Activated CD4-positive, alpha-beta T cell treated with anti-CD3 and anti-CD28 coated beads, Interleukin-2, amount 10 ng/mL, durations not matched to agents 24 days and 14 days (primary cell): Measurements from ENCODE around the gene F8. TPM values are rescaled to one million over a fixed set of nuclear protein-coding genes. Genes with fewer than 3 reads are reported as not detected.
"Not testable (repeated sequence)": the region's sequence is repeated elsewhere in the genome, so short reads cannot be mapped to it uniquely, and the experiment has no call there.

Experiments used
- DNase-seq: peaks from one replicate; pipeline ENCODE4 v3.0.0; 2022
- H3K27ac Mint-ChIP-seq: one replicate; pipeline ENCODE4 v1.8.0; 2022; ENCODE audit warnings: mild to moderate bottlenecking, mixed read lengths
- H3K27me3 Mint-ChIP-seq: one replicate; pipeline ENCODE4 v1.8.0; 2022; ENCODE audit warnings: mixed read lengths
- H3K36me3 Mint-ChIP-seq: one replicate; pipeline ENCODE4 v1.8.0; 2022; ENCODE audit warnings: low read depth, mild to moderate bottlenecking, mixed read lengths
- H3K4me1 Mint-ChIP-seq: one replicate; pipeline ENCODE4 v1.8.0; 2021; ENCODE audit warnings: mixed read lengths
- H3K4me3 Mint-ChIP-seq: one replicate; pipeline ENCODE4 v1.8.0; 2022; ENCODE audit warnings: mild to moderate bottlenecking, moderate library complexity, mixed read lengths
- H3K9me3 Mint-ChIP-seq: one replicate; pipeline ENCODE4 v1.8.0; 2021; ENCODE audit warnings: mixed read lengths
- intact Hi-C: fragments of 100-400 bp; cut with micrococcal nuclease; formaldehyde crosslinking; loops from one replicate; pipeline ENCODE4 v1.15.1; 2023
- total RNA-seq: library from RNA; stranded (reverse); gene quantifications from 2 replicates; pipeline ENCODE4 v1.2.3, GENCODE V29; 2022

Gene F8
- total RNA-seq, 1 donor from 2014 or later: 3.7 TPM

DNA sequence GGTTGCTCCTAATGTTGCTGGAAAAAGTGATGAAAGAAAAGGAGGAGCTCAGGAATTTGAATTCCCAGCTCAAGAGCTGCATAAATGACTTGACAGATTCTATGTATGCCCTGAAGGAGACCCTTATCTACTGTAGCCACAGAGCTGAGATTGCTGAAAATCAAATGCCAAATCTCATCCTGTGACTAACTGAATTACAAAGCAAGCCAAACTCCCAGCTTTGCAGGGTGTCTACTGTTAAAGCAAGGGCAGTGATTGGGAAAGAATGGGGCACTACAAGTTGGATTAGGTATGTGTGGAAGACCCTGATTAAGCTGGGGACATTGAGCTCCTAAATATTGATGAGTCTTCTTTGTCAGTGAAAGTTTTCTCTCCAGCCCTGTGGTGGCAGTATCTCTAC, 167.3 kb downstream of the F8 start:
- Mint-ChIP-seq H3K27ac (no peak overlapping the region), H3K4me1 (no peaks in the 10 kb centered on the region), H3K9me3 (no peaks in the 10 kb centered on the region), H3K27me3 (no peaks in the 10 kb centered on the region), H3K4me3 (no peak overlapping the region), H3K36me3 (peaks cover 15% of the 10 kb centered on the region)
- intact Hi-C loops: no loop called here
- no peak for DNase-seq

DNA sequence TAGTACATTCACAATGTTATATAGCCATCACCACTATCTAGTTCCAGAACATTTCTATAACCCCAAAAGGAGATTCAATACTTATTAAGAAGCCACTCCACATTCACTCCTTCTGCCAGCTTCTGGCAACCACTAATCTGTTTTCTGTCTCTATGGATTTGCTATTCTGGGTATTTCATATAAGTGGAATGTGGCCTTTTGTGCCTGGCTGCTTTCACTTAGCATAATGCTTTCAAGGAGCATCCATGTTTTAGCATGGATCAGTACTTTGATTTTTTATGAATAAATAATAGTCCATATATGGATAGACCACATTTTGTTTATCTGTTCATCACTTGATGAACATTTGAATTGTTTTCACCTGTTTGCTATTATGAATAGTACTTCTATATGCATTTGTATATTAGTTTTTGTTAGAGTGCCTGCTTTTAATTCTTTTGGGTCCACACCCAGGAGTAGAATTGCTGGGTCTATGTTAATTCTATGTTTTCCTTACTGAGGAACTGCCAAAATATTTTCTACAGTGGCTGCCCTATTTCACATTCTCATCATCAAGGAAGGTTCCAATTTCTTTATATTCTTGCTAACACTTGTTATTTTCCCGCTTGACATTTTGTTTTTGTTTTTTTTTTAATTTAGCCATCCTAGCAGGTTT, 171.4 kb downstream of the F8 start:
- Mint-ChIP-seq H3K27ac (no peak overlapping the region), H3K9me3 (no peaks in the 10 kb centered on the region), H3K4me3 (no peak overlapping the region), H3K27me3 (peaks cover 2% of the 10 kb centered on the region), H3K4me1 (no peaks in the 10 kb centered on the region), H3K36me3 (peaks cover 4% of the 10 kb centered on the region)
- intact Hi-C loops: no loop called here
- DNase-seq: no peak

DNA sequence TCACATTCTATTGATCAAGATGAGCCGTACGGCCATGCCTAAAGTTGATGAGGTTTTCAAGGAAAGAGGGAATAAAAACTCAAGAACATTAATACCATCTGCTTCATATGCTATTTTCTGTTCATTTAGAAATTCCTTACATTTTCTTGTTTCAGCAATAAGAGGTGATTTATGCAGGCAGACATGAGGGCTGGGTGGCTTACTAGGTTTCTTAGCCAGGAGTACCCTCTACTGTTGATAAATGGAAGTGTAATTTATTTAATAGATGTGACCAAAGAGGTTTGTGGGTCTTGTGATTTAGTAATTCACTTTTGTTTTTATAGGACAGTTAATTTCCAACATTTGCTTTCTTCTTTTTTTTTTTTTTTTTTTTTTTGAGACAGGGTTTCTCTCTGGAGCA, 181.7 kb downstream of the F8 start:
- no peak overlapping the region for H3K4me3 Mint-ChIP-seq

DNA sequence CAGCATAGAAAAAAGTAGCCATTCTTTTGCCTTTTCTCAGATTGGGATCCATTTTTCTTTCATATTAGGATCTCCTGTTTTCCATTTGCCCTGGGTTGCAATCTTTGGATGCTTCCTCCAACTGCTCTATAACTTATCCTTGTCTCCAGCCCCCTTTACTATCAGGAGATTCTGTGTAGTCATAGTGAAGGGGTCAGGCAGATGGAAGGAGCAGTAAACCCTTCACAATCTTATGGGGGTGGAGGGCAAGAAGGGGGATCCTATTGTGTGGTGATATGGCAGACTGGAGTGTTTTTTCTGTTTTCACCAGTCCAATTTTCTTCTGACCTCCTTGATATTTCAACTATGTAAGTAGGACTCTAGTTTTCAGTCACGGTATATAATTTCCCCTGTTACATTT, 186.4 kb downstream of the F8 start:
- Mint-ChIP-seq H3K9me3 (no peaks in the 10 kb centered on the region), H3K36me3 (no peaks in the 10 kb centered on the region), H3K27ac (no peak overlapping the region), H3K4me3 (no peak overlapping the region), H3K27me3 (no peaks in the 10 kb centered on the region), H3K4me1 (peaks cover 3% of the 10 kb centered on the region)
- intact Hi-C loops: no loop called here
- DNase-seq: no peak

More for the DNA sequence above, 181.7 kb downstream of the F8 start:
- Mint-ChIP-seq H3K27me3 (peaks cover 4% of the 10 kb centered on the region), H3K36me3 (no peaks in the 10 kb centered on the region), H3K4me1 (peaks cover 3% of the 10 kb centered on the region), H3K9me3 (no peaks in the 10 kb centered on the region), H3K27ac (no peak overlapping the region)
- intact Hi-C loops: loop anchor here (2.0 to 5.0 kb wide), 2 partner anchors 79 to 92 kb away; partner anchors contain the start of gene DKC1
- DNase-seq: peak; percentile 56

DNA sequence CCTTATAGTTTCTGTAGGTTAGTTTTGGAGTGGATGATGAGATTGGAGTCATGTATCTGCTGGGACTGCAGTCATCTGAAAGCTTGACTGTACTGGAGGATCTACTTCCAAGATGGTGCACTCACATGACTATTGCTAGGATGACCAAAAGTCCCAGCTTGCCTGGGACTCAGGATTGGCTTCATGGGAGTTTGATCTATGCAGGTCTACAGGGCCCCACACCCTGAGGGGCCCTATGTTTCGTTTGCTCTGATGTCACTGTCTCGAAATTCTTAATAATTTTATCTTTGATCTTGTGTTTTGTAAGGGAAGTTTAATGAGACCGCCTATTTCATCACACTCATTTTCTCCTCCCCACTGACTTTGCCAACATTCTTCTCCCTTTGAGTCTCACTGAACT, 188.0 kb downstream of the F8 start, which contains the start of gene SMIM9:
SMIM9 (minus strand) TSS at position 101 of the 400 bp plus-strand sequence. CDS start 3,806 bp downstream, outside the sequence.
- no peak within 1 kb of the TSS for H3K27ac Mint-ChIP-seq
- H3K9me3 Mint-ChIP-seq: no peaks in the 10 kb centered on the region
- H3K4me1 Mint-ChIP-seq: peaks cover 7% of the 10 kb centered on the region
- H3K4me3 Mint-ChIP-seq: no peak within 1 kb of the TSS
- DNase-seq: no peak
- H3K36me3 Mint-ChIP-seq: no peaks in the 10 kb centered on the region
- intact Hi-C loops: no loop called here
- H3K27me3 Mint-ChIP-seq: no peaks in the 10 kb centered on the region

DNA sequence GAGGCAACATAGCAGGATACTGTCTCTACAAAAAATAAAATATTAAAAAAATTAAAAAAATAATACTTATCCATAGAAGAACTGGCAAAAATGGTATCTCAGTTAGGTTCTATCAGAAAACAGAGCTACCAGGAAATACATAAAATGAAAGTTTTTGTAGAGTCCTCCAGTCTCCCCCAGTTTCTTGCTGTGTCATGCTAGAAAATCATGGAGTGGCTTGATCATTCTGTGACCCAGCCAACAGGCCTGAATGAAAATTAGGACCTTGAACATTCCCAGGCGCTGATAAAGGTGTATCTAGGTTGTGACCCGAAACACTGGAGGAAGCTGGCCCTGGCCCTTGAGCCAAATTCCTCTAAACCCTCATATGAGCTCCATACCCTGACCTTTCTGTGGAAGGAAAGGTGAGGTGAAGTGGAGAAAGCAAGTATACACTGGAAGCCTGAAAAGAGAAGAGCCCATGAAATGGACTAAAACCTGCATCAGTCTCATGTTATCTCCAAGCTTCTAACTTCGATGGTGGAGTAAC, 188.7 kb downstream of the F8 start:
- no peaks in the 10 kb centered on the region for H3K36me3 Mint-ChIP-seq
- no peaks in the 10 kb centered on the region for H3K9me3 Mint-ChIP-seq
- no peak overlapping the region for H3K27ac Mint-ChIP-seq
- peaks cover 12% of the 10 kb centered on the region for H3K4me1 Mint-ChIP-seq
- no peak for DNase-seq
- intact Hi-C loops: no loop called here
- no peaks in the 10 kb centered on the region for H3K27me3 Mint-ChIP-seq
- no peak overlapping the region for H3K4me3 Mint-ChIP-seq

DNA sequence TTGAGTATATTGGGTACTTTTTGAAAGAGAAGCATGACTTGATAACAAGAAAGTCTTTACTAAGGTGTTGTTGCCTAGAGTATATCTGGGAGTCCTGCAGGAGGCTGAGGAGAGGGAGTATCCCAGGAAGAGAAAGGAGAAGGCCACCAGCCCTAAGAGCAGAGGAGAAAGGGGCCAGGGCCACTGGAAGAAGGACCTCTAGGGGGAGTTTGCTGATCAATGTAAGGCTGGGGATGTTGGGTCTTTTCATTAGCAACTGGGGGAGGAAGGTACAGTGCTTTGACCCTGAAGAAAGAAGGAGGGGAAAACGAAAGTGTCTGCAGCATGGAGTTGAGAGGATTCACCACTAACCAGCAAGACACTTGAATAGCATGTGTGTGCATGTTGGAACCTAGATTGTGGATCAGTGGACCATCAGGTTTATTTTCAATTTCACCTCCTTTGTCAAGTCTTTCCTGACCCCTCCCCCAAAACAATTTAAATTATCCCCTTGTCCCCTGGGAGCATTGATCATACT, 192.5 kb downstream of the F8 start:
- no peak for DNase-seq
- no peaks in the 10 kb centered on the region for H3K36me3 Mint-ChIP-seq
- peaks cover 20% of the 10 kb centered on the region for H3K4me1 Mint-ChIP-seq
- no peak overlapping the region for H3K4me3 Mint-ChIP-seq
- H3K9me3 Mint-ChIP-seq: no peaks in the 10 kb centered on the region
- H3K27ac Mint-ChIP-seq: no peak overlapping the region
- H3K27me3 Mint-ChIP-seq: no peaks in the 10 kb centered on the region
- intact Hi-C loops: no loop called here

DNA sequence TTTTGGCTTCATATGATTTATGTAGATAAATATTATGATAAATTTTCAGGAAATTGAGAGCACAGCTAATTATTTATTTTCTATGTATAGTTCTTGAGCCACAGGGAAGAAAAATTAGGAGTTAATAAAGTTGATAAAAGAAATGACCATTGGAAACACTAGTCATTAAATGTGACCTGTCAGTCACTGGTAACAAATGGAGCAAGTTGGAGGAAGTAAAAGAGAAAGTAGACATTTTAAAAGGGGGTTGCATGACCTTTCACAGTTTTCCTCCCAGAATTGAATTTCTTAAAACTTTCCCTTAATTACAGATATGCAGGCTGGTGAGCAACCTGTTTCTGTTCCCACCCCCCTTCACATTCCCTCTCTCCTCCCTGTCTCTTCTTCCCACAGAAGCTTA, 193.4 kb downstream of the F8 start:
- H3K4me3 Mint-ChIP-seq: no peak overlapping the region
- DNase-seq: no peak
- no peaks in the 10 kb centered on the region for H3K27me3 Mint-ChIP-seq
- intact Hi-C loops: no loop called here
- H3K36me3 Mint-ChIP-seq: no peaks in the 10 kb centered on the region
- peaks cover 20% of the 10 kb centered on the region for H3K4me1 Mint-ChIP-seq
- no peak overlapping the region for H3K27ac Mint-ChIP-seq
- no peaks in the 10 kb centered on the region for H3K9me3 Mint-ChIP-seq

DNA sequence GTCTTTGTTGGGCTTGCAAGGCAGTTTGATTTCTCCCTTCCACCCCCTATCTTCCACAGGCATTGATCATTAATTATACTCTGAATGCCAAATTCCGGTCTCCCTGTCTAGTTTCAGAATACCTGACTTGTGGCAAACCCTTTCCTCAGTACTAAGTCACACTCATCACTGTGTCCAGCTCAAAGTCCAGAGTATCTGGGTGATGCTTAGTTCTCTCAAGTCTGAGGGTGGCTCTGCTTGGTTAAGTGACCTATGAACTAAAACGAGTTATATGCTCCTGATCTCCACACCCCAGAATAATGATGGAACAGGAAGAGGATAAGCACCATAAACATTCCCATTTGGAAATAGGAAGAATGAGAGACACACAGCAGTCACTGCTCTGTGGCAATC, 194.5 kb downstream of the F8 start:
- no peaks in the 10 kb centered on the region for H3K9me3 Mint-ChIP-seq
- no peak overlapping the region for H3K4me3 Mint-ChIP-seq
- H3K4me1 Mint-ChIP-seq: peaks cover 20% of the 10 kb centered on the region
- H3K27me3 Mint-ChIP-seq: no peaks in the 10 kb centered on the region
- intact Hi-C loops: no loop called here
- H3K36me3 Mint-ChIP-seq: no peaks in the 10 kb centered on the region
- DNase-seq: no peak
- H3K27ac Mint-ChIP-seq: peak overlapping the region; percentile 29

DNA sequence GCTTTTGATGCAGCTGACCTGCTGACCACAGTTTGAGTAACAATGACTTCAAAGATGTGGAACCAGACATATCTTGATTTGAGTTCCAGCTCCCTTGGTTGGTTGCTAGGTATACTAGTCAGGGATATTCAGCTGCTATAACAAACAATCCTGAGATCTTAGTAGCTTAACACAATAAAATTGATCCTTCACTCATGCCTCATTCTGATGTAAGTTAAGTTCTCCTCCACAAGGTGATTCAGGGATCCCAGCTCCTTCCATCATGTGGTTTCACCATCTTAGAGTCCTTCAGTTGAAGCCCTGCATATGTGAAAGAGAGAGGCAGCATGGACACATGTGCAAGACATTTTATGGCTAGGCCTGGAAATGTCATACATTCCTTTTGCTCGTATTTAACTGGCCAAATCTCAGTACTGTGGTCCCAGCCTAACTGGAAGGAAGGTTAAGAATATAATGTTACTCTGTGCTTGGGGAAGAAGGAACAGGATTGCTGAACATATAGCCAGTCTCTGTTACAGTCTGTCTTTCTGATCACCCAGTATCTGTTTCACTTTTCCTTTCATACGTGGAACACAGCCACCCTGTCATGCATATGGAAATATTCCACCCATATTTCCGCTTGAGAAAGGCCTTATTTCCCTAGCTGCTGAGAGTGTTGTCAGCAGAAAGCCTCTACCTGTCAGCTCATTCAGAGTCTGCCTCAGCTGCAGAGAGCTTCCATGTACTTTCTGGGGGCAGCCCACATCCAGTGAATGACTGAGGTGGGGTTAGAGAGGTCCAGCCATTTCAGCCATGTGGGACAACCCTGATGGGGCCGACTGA, 195.1 kb downstream of the F8 start:
- intact Hi-C loops: no loop called here
- peak; percentile 72 for DNase-seq

DNA sequence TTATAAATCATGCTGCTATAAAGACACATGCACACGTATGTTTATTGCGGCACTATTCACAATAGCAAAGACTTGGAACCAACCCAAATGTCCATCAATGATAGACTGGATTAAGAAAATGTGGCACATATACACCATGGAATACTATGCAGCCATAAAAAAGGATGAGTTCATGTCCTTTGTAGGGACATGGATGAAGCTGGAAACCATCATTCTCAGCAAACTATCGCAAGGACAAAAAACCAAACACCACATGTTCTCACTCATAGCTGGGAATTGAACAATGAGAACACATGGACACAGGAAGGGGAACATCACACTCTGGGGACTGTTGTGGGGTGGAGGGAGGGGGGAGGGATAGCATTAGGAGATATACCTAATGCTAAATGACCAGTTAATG, 196.9 kb downstream of the F8 start:
- H3K36me3 Mint-ChIP-seq, H3K4me3 Mint-ChIP-seq, intact Hi-C loops, DNase-seq, H3K27ac Mint-ChIP-seq, H3K27me3 Mint-ChIP-seq, H3K9me3 Mint-ChIP-seq: not testable (repeated sequence)
- H3K4me1 Mint-ChIP-seq: peaks cover 22% of the 10 kb centered on the region

More for the DNA sequence above, 195.1 kb downstream of the F8 start:
- Mint-ChIP-seq H3K27ac (peak overlapping the region; percentile 81), H3K4me1 (peaks cover 20% of the 10 kb centered on the region), H3K9me3 (no peaks in the 10 kb centered on the region), H3K36me3 (no peaks in the 10 kb centered on the region), H3K4me3 (peak overlapping the region; percentile 43), H3K27me3 (no peaks in the 10 kb centered on the region)

DNA sequence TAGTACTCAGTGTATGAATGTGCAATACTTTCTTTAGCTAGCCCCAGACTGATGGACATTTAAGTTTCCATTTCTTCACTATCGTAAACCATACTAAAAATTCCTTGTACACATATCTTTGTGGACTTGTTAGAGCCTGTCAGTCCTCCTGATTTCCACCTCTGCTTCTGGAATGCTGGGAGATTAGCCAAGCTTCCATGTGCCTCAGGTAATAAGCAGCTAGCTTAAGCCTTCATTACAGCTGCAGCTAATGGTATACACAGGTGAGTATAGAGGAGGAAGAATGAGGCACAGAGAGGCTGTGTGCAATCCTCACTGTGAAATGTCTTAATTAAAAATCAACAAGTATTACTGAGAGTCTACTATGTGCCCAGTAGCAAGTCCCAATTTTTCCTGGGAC, 197.9 kb downstream of the F8 start:
- Mint-ChIP-seq H3K27me3 (peaks cover 3% of the 10 kb centered on the region), H3K9me3 (no peaks in the 10 kb centered on the region), H3K4me1 (peaks cover 19% of the 10 kb centered on the region), H3K27ac (no peak overlapping the region), H3K36me3 (no peaks in the 10 kb centered on the region), H3K4me3 (no peak overlapping the region)
- intact Hi-C loops: no loop called here
- no peak for DNase-seq

DNA sequence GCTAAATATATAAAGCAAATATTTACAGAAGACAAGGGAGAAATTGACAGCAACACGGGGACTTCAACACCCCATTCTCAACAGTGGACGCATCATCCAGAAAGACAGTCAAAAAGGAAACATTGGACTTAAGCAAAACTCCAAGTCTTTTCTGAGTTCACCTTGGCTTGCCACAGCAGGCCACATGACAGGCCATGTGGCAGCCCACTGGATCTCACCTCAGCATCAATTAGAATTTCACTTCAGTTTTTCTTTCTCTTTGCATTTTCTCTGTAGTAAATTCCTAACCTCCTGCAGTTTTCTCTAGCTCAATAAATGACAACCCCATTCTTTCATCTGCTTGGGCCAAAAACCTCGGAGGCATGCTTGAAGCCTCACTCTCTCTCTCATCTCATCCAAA, 200.5 kb downstream of the F8 start:
- DNase-seq: no peak
- Mint-ChIP-seq H3K4me3 (no peak overlapping the region), H3K27me3 (peaks cover 3% of the 10 kb centered on the region), H3K9me3 (no peaks in the 10 kb centered on the region), H3K27ac (no peak overlapping the region), H3K36me3 (no peaks in the 10 kb centered on the region), H3K4me1 (peaks cover 2% of the 10 kb centered on the region)
- intact Hi-C loops: no loop called here

DNA sequence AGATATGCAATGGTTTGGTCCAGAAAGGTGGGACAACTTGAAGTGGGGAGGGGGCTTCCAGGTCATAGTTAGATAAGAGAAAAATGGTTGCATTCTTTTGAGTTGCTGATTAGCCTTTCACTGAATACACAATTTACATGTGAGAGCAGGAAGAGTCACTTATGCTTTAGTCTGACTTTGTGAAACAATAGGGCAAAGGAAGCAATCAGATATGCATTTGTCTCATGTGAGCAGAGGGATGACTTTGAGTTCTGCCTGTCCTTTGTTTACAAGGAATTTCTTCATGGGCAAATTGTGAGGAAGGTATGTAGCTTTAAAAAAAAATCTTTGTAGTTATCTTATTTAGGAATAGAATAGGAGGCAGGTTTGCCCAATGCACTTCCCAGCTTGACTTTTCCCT, 201.0 kb downstream of the F8 start:
- Mint-ChIP-seq H3K27ac (no peak overlapping the region), H3K36me3 (no peaks in the 10 kb centered on the region), H3K4me1 (peaks cover 2% of the 10 kb centered on the region), H3K4me3 (no peak overlapping the region), H3K27me3 (peaks cover 3% of the 10 kb centered on the region), H3K9me3 (no peaks in the 10 kb centered on the region)
- intact Hi-C loops: no loop called here
- no peak for DNase-seq
